ENCODE measurements around the gene DDX51. TPM values are rescaled to one million over a fixed set of nuclear protein-coding genes. Genes with fewer than 3 reads are reported as not detected.

The DDX51 gene
- total RNA-seq, 1 experiment from 2014 or later: 38.1 TPM

GRCh38 chr12:132148368-132149045 is 4.4 kb upstream of the DDX51 start:
- ATAC-seq (no peak), DNase-seq (ENCODE audit: low read depth, low spot score) (no peak)
- Histone ChIP-seq H3K9ac (ENCODE audit: low read length) (no peak overlapping the region), H4K20me1 (ENCODE audit: insufficient read depth) (no peaks in the 10 kb centered on the region), H3K27me3 (ENCODE audit: insufficient read depth, low read length) (no peaks in the 10 kb centered on the region), H3K4me2 (ENCODE audit: low read length) (no peak overlapping the region), H3K4me3 (replicated peaks in 1 of 2; ENCODE audit: low read depth in 1 of 2, low read length in 2 of 2) (no peak overlapping the region), H2AFZ (ENCODE audit: low read depth, low read length, poor library complexity, severe bottlenecking) (no peak overlapping the region), H3K27ac (ENCODE audit: low read depth, low read length) (no peak overlapping the region), H3K9me3 (ENCODE audit: control insufficient read depth in 1 of 2, insufficient read depth in 1 of 2, low read depth in 1 of 2, low read length in 2 of 2) (no peaks in the 10 kb centered on the region), H3K79me2 (ENCODE audit: insufficient read depth, low read length) (peaks cover 42% of the 10 kb centered on the region), H3K4me1 (ENCODE audit: control insufficient read depth in 1 of 2, insufficient read depth in 2 of 2, low read length in 2 of 2) (peaks cover 6 to 9% of the 10 kb centered on the region in 2 experiments; a peak in 3 of 4 replicates), H3K36me3 (ENCODE audit: control insufficient read depth in 1 of 2, insufficient read depth in 2 of 2, low read length in 2 of 2) (peaks cover 0 to 14% of the 10 kb centered on the region in 2 experiments; a peak in 2 of 4 replicates), H3K9me2 (ENCODE audit: insufficient read depth) (no peaks in the 10 kb centered on the region)
- intact Hi-C loops (cut with micrococcal nuclease): no loop called here
- CTCF ChIA-PET: no interaction called here
- RAD21 ChIA-PET (ENCODE audit: low non-redundant PET in 1 of 2, low total read pairs in 2 of 2, uncharacterized antibody in 2 of 2, unreplicated experiment in 2 of 2): no interaction called here
- POLR2A ChIA-PET: no interaction called here
- no peak for TF ChIP-seq ZNF274 (IDR thresholded peaks at IDR 0.05; ENCODE audit: low read depth, low read length)
- TF ChIP-seq EGR1 (IDR thresholded peaks at IDR 0.05; ENCODE audit: low read depth): no peak
- no peak for TF ChIP-seq JUND (IDR thresholded peaks at IDR 0.05)
- TF ChIP-seq TCF7L2 (IDR thresholded peaks at IDR 0.05; ENCODE audit: borderline replicate concordance, extremely low read depth, insufficient read depth, insufficient read length): no peak
- no peak for TF ChIP-seq CEBPB (IDR thresholded peaks at IDR 0.05; ENCODE audit: low read depth)
- no peak for TF ChIP-seq SIN3A (IDR thresholded peaks at IDR 0.05; ENCODE audit: low read depth)
- no peak for TF ChIP-seq MAX (IDR thresholded peaks at IDR 0.05)
- BruUV-seq (replicated peaks): no TSS peak

- no TSS peak for BruUV-seq (replicated peaks)
- Histone ChIP-seq H3K27ac (ENCODE audit: low read depth, low read length) (no peak overlapping the region), H3K27me3 (ENCODE audit: insufficient read depth, low read length) (no peaks in the 10 kb centered on the region), H3K9me3 (ENCODE audit: control insufficient read depth in 1 of 2, insufficient read depth in 1 of 2, low read depth in 1 of 2, low read length in 2 of 2) (no peaks in the 10 kb centered on the region), H3K36me3 (ENCODE audit: control insufficient read depth in 1 of 2, insufficient read depth in 2 of 2, low read length in 2 of 2) (peaks cover 0 to 14% of the 10 kb centered on the region in 2 experiments; a peak in 2 of 4 replicates), H4K20me1 (ENCODE audit: insufficient read depth) (no peaks in the 10 kb centered on the region), H2AFZ (ENCODE audit: low read depth, low read length, poor library complexity, severe bottlenecking) (no peak overlapping the region), H3K4me2 (ENCODE audit: low read length) (no peak overlapping the region), H3K4me1 (ENCODE audit: control insufficient read depth in 1 of 2, insufficient read depth in 2 of 2, low read length in 2 of 2) (peaks cover 10 to 15% of the 10 kb centered on the region in 2 experiments; a peak in 3 of 4 replicates), H3K9ac (ENCODE audit: low read length) (no peak overlapping the region), H3K79me2 (ENCODE audit: insufficient read depth, low read length) (peaks cover 50% of the 10 kb centered on the region), H3K4me3 (replicated peaks in 1 of 2; ENCODE audit: low read depth in 1 of 2, low read length in 2 of 2) (no peak overlapping the region), H3K9me2 (ENCODE audit: insufficient read depth) (no peaks in the 10 kb centered on the region)
- ATAC-seq: no peak
- no peak for DNase-seq (ENCODE audit: low read depth, low spot score)
- intact Hi-C loops (cut with micrococcal nuclease): no loop called here
- ChIA-PET POLR2A (no interaction called here), RAD21 (ENCODE audit: low non-redundant PET in 1 of 2, low total read pairs in 2 of 2, uncharacterized antibody in 2 of 2, unreplicated experiment in 2 of 2) (no interaction called here), CTCF (no interaction called here)
- TF ChIP-seq, protein P1, sequence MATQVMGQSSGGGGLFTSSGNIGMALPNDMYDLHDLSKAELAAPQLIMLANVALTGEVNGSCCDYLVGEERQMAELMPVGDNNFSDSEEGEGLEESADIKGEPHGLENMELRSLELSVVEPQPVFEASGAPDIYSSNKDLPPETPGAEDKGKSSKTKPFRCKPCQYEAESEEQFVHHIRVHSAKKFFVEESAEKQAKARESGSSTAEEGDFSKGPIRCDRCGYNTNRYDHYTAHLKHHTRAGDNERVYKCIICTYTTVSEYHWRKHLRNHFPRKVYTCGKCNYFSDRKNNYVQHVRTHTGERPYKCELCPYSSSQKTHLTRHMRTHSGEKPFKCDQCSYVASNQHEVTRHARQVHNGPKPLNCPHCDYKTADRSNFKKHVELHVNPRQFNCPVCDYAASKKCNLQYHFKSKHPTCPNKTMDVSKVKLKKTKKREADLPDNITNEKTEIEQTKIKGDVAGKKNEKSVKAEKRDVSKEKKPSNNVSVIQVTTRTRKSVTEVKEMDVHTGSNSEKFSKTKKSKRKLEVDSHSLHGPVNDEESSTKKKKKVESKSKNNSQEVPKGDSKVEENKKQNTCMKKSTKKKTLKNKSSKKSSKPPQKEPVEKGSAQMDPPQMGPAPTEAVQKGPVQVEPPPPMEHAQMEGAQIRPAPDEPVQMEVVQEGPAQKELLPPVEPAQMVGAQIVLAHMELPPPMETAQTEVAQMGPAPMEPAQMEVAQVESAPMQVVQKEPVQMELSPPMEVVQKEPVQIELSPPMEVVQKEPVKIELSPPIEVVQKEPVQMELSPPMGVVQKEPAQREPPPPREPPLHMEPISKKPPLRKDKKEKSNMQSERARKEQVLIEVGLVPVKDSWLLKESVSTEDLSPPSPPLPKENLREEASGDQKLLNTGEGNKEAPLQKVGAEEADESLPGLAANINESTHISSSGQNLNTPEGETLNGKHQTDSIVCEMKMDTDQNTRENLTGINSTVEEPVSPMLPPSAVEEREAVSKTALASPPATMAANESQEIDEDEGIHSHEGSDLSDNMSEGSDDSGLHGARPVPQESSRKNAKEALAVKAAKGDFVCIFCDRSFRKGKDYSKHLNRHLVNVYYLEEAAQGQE (IDR thresholded peaks at IDR 0.05; ENCODE audit: low read depth): no peak
- TF ChIP-seq, protein P2, sequence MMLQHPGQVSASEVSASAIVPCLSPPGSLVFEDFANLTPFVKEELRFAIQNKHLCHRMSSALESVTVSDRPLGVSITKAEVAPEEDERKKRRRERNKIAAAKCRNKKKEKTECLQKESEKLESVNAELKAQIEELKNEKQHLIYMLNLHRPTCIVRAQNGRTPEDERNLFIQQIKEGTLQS (IDR thresholded peaks at IDR 0.05): no peak
- TF ChIP-seq TCF7L2 (IDR thresholded peaks at IDR 0.05; ENCODE audit: borderline replicate concordance, extremely low read depth, insufficient read depth, insufficient read length) (no peak), JUND (IDR thresholded peaks at IDR 0.05) (no peak), POLR2A (IDR thresholded peaks at IDR 0.05; ENCODE audit: borderline replicate concordance, extremely low read depth, insufficient read depth, insufficient read length) (no peak), YY1 (IDR thresholded peaks at IDR 0.05; ENCODE audit: extremely low read depth, insufficient replicate concordance, low read depth, low read length) (no peak), RAD21 (IDR thresholded peaks at IDR 0.05; ENCODE audit: low read depth) (no peak), CEBPB (IDR thresholded peaks at IDR 0.05; ENCODE audit: low read depth) (no peak), FOSL1 (IDR thresholded peaks at IDR 0.05; ENCODE audit: low read depth) (no peak), EZH2 (IDR thresholded peaks at IDR 0.05) (no peak), SRF (IDR thresholded peaks at IDR 0.05; ENCODE audit: low read depth) (no peak)
These were observed 3.6 kb upstream of the DDX51 start for GRCh38 chr12:132147423-132148367.

Measured in HCT116 (cell line).